ENCODE data around the gene KIF6. TPM values are rescaled to one million over a fixed set of nuclear protein-coding genes. Genes with fewer than 3 reads are reported as not detected.

Gene KIF6
- total RNA-seq, 4 donors from 2014 or later = 0.83 to 2.6 (median 1.1) TPM

GRCh38 chr6:39335780-39336545 is 389.2 kb downstream of the KIF6 start:
- H3K4me3 ChIP-seq = no peak overlapping the region
- WGBS = 56% methylated on average over 5 of the region's 5 CpGs
- no peaks in the 10 kb centered on the region for H3K36me3 ChIP-seq
- DNase-seq (ENCODE audit: extremely low spot score) = no peak
- peaks cover 10 to 26% (median 16%) of the 10 kb centered on the region in 4 donors for H3K4me1 ChIP-seq
- TF ChIP-seq, protein P1, sequence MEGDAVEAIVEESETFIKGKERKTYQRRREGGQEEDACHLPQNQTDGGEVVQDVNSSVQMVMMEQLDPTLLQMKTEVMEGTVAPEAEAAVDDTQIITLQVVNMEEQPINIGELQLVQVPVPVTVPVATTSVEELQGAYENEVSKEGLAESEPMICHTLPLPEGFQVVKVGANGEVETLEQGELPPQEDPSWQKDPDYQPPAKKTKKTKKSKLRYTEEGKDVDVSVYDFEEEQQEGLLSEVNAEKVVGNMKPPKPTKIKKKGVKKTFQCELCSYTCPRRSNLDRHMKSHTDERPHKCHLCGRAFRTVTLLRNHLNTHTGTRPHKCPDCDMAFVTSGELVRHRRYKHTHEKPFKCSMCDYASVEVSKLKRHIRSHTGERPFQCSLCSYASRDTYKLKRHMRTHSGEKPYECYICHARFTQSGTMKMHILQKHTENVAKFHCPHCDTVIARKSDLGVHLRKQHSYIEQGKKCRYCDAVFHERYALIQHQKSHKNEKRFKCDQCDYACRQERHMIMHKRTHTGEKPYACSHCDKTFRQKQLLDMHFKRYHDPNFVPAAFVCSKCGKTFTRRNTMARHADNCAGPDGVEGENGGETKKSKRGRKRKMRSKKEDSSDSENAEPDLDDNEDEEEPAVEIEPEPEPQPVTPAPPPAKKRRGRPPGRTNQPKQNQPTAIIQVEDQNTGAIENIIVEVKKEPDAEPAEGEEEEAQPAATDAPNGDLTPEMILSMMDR (IDR thresholded peaks at IDR 0.05) = no peak
- TF ChIP-seq POLR2AphosphoS5 (IDR thresholded peaks at IDR 0.05) (no peak), POLR2A (IDR thresholded peaks at IDR 0.05; ENCODE audit: low read depth) (no peak)
- H3K27me3 ChIP-seq = no peaks in the 10 kb centered on the region
- no peaks in the 10 kb centered on the region for H3K9me3 ChIP-seq
- no peak overlapping the region for H3K27ac ChIP-seq (replicated peaks in 1 of 4)
- intact Hi-C loops (cut with DNase I) = no loop called here

- peaks cover 0 to 12% (median under 1%) of the 10 kb centered on the region in 4 donors for H3K4me1 ChIP-seq
- H3K36me3 ChIP-seq = no peaks in the 10 kb centered on the region
- H3K27ac ChIP-seq (replicated peaks in 1 of 4) = no peak overlapping the region
- intact Hi-C loops (cut with DNase I) = no loop called here
- H3K4me3 ChIP-seq = no peak overlapping the region
- peaks cover 0 to 7% (median 0%) of the 10 kb centered on the region in 4 donors for H3K27me3 ChIP-seq
- no peak for DNase-seq (ENCODE audit: extremely low spot score)
- TF ChIP-seq, protein P1 (IDR thresholded peaks at IDR 0.05) = no peak
- TF ChIP-seq POLR2A (IDR thresholded peaks at IDR 0.05; ENCODE audit: low read depth) (no peak), EP300 (IDR thresholded peaks at IDR 0.05) (no peak), POLR2AphosphoS5 (IDR thresholded peaks at IDR 0.05) (no peak)
- WGBS = 78% methylated on average over 7 of the region's 7 CpGs
- H3K9me3 ChIP-seq = no peaks in the 10 kb centered on the region
Measured at GRCh38 chr6:39333644-39334438, 391.4 kb downstream of the KIF6 start.

DNA sequence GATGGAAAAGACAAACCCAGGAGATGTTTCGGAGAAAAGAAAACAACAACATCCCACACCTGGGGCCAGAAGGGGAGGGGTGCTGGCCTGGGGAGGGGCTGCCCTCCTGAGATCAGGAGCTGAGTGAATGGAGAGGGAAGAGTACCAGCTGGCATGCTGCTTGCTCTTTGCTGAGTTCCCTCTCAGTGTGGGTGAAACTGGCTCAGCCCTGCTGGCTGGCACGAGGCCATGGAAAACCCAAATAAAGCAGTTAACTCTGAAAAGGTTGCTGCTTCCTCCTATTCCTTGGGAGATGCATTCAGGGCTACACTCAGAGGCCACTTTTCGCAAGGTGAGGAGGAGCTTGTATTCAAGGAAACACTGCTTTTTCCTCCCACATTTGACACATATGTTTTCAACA is 394.7 kb downstream of the KIF6 start:
- DNase-seq (ENCODE audit: extremely low spot score) = no peak
- 57% methylated on average over 3 of the region's 3 CpGs for WGBS
- TF ChIP-seq POLR2AphosphoS5 (IDR thresholded peaks at IDR 0.05) = no peak
- TF ChIP-seq POLR2A (IDR thresholded peaks at IDR 0.05; ENCODE audit: low read depth) = no peak
- TF ChIP-seq EP300 (IDR thresholded peaks at IDR 0.05) = no peak
- TF ChIP-seq, protein P1 (IDR thresholded peaks at IDR 0.05) = no peak
- H3K36me3 ChIP-seq = no peaks in the 10 kb centered on the region
- intact Hi-C loops (cut with DNase I) = no loop called here
- peaks cover 0 to 7% (median 0%) of the 10 kb centered on the region in 4 donors for H3K4me1 ChIP-seq
- no peak overlapping the region for H3K4me3 ChIP-seq
- H3K9me3 ChIP-seq = no peaks in the 10 kb centered on the region
- H3K27ac ChIP-seq (replicated peaks in 1 of 4) = no peak overlapping the region
- peaks cover 0 to 22% (median 0%) of the 10 kb centered on the region in 4 donors for H3K27me3 ChIP-seq

GRCh38 chr6:39330057-39330456 is 395.2 kb downstream of the KIF6 start:
- Histone ChIP-seq H3K27ac (replicated peaks in 1 of 4) (no peak overlapping the region), H3K36me3 (no peaks in the 10 kb centered on the region), H3K9me3 (no peaks in the 10 kb centered on the region), H3K4me3 (no peak overlapping the region), H3K4me1 (peaks cover 0 to 7% (median 0%) of the 10 kb centered on the region in 4 donors), H3K27me3 (peaks cover 0 to 22% (median 0%) of the 10 kb centered on the region in 4 donors)
- TF ChIP-seq POLR2A (IDR thresholded peaks at IDR 0.05; ENCODE audit: low read depth) = no peak
- TF ChIP-seq, protein P1 (IDR thresholded peaks at IDR 0.05) = no peak
- no peak for TF ChIP-seq POLR2AphosphoS5 (IDR thresholded peaks at IDR 0.05)
- TF ChIP-seq EP300 (IDR thresholded peaks at IDR 0.05) = no peak
- 73% methylated on average over 3 of the region's 3 CpGs for WGBS
- DNase-seq (ENCODE audit: extremely low spot score) = no peak
- intact Hi-C loops (cut with DNase I) = no loop called here

Data from esophagus muscularis mucosa (tissue), 4 donors.